G401 (cell line): ENCODE measurements around the gene BMPR2. TPM values are rescaled to one million over a fixed set of nuclear protein-coding genes. Genes with fewer than 3 reads are reported as not detected.
"Not testable (repeated sequence)": the region's sequence is repeated elsewhere in the genome, so short reads cannot be mapped to it uniquely, and the experiment has no call there.

ENCODE experiments used
- DNase-seq: peaks from one replicate; pipeline ENCODE4 v3.0.0-alpha.2; 2015; ENCODE audit warnings: low spot score
- in situ Hi-C: cut with HindIII; loops from 2 replicates; pipeline ENCODE4 v1.10.0; 2016; ENCODE audit warnings: low sequenced_read_pairs, mixed read lengths
- total RNA-seq: library from RNA; depleted of rRNA; stranded (reverse); fragments of >200 nt; shearing (Covaris generic); gene quantifications from 2 replicates; pipeline ENCODE4 v1.2.3, GENCODE V29; 2014

The BMPR2 gene
- total RNA-seq, 1 experiment from 2014 or later, result 11.3 TPM

GRCh38 chr2:202503276-202503675 lies 127.1 kb downstream of the BMPR2 start:
- DNase-seq, in situ Hi-C loops: not testable (repeated sequence)

DNA sequence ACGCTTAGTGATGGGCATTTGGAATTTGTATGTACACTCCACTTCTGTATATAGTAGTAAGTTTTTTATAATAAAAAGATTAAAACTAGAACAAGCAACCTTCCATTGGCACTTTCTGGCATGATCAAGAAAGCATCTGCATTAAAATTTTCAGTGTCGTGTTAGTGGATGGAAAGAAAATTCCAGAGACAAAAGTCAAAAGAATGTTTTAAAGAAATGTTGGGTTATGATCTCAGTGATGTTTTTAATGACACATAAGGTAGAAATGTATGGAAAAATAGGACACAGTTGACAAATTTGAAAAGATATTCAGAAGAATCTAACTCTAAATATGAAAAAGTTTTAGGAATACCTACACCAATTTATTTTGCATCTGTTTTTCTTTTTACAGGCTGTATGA lies 132.6 kb downstream of the BMPR2 start:
- DNase-seq, result no peak
- in situ Hi-C loops, result no loop called here

DNA sequence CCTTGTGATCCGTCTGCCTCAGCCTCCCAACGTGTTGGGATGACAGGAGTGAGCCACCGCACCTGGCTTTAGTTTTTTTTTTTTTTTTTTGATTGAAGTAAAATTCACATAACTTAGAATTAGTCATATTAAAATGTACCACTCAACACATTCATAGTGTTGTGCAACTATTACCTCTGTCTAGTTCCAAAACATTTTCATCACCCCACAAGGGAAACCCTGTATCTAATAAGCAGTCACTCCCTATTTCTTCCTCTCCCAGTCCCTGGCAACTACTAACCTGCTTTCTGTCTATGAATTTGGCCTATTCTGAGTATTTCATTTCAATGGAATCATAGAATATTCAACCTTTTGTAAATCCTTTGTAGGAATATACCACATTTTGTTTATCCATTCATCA lies 134.8 kb downstream of the BMPR2 start:
- no peak for DNase-seq
- in situ Hi-C loops, result no loop called here

- no peak for DNase-seq
- in situ Hi-C loops, result no loop called here
Observed at GRCh38 chr2:202512176-202512575, 136.0 kb downstream of the BMPR2 start.

GRCh38 chr2:202514732-202515131 lies 138.6 kb downstream of the BMPR2 start:
- in situ Hi-C loops, result no loop called here
- DNase-seq, result no peak

DNA sequence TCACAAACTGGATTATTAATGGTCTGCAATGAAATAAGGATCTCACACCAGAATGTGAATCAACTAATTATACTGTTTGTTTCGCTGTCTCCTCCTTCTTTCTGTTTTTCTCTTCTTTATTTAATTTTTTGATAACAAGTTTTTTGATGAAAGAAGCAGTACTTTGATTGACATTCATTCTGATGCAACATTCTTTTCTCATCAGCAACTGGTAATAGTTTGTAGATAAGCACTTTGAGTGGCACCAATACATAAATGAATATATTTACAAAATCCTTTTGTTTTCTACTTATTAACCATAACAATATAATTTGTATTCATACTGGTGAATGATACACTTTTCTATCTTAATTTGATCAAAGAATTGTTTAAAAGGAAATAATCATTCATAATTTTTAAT lies 143.3 kb downstream of the BMPR2 start:
- no peak for DNase-seq
- in situ Hi-C loops, result no loop called here

- in situ Hi-C loops, result no loop called here
- DNase-seq, result no peak
Observed at GRCh38 chr2:202521470-202521869, 145.3 kb downstream of the BMPR2 start.

DNA sequence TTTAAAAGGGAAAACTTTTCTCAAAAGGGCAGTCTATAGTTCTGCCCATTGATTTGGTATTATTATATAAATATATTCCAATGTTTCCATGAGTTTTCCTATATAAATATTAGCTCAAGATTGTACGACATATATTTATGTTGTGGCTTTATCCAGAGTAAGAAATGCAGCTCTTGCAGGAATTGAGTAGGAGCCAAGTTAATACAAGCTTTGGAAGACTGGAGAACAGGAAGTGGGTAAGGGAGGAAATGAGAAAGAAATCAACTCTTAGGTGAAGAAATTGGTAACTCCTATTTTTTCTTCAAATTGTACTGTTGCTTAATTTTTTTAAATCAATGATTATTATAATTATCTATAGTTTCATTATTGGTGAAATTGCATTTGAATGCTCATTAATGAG lies 153.3 kb downstream of the BMPR2 start:
- DNase-seq, result no peak
- in situ Hi-C loops, result no loop called here

DNA sequence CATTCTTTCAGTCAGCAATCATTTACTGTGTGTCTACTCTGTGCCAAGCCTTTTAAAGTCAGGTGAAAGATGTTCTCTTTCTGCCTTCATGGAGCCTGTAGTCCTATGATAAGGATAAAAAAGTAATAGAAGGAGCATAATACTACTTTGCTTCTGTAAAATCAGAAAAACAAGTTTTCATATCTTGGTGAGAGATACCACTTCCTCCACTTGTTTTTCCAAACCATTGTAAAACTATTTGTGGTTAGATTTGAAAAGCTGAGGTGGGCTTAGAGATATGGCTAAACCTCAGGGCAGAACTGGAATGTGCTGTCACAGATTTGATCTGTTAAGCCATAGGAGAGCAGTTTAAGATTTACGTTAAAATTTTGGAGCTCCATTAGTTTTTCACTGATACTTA lies 153.9 kb downstream of the BMPR2 start:
- in situ Hi-C loops, result no loop called here

DNA sequence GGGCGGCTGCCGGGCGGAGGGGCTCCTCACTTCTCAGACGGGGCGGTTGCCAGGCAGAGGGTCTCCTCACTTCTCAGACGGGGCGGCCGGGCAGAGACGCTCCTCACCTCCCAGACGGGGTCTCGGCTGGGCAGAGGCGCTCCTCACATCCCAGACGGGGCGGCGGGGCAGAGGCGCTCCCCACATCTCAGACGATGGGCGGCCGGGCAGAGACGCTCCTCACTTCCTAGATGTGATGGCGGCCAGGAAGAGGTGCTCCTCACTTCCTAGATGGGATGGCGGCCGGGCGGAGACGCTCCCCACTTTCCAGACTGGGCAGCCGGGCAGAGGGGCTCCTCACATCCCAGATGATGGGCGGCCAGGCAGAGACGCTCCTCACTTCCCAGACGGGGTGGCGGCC lies 159.2 kb downstream of the BMPR2 start:
- in situ Hi-C loops, DNase-seq: not testable (repeated sequence)

More for the DNA sequence above, 153.9 kb downstream of the BMPR2 start:
- no peak for DNase-seq

DNA sequence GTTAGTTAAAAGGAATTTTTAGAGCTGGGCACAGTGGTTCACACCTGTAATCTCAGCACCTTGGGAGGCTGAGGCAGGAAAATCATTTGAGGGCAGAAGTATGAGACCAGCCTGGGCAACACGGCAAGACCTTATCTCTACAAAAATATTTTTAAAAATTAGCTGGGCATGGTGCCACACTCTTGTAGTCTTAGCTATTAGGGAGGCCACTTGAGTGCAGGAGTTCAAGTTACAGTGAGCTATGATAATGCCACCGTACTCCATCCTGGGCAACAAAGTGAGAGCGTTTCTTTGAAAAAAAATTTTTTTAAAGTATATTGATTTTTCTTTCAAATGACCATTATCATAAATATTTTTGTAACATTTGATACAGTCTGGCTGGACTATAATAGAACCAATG lies 165.0 kb downstream of the BMPR2 start:
- in situ Hi-C loops, result no loop called here
- peak; percentile 11 for DNase-seq

GRCh38 chr2:202542142-202542541 lies 166.0 kb downstream of the BMPR2 start:
- peak; percentile 89 for DNase-seq
- in situ Hi-C loops, result no loop called here

DNA sequence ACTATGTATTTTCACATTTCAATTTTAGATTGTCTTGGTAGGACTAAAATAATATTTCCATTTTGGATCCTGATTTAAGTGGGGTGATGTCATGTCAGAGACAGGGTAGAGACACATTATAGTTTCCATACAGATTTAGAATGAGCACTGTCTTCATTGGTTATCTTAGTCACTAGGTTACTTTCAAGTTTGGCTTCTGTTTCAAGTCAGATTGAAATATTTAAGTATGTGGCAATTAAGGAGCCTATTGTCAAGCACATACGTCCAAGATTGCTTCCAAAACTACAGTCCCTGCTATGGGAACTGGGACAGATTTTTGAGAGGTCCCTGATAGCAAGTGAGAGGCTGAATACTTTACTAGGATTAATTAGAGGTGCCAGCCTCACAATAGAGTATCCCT lies 169.4 kb downstream of the BMPR2 start:
- DNase-seq, result no peak

DNA sequence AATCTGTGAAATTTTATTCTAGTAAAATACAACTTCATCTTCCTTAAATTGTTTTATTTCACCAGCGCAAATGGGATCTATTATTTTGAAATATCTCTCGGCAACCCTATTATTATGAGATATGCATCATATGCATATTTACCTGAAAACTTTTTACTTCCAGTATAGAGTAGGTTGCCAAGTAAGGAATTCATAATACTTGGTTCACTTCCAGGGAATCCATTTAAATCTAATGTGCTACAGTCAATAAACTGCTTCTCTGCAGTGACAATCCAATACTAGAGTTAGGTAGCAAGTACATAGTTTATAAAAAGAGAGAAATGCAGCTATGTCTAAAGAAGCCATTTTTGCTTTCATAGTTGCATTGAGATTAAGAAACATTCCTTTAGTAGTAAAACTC lies 169.8 kb downstream of the BMPR2 start:
- DNase-seq, result no peak
- in situ Hi-C loops, result no loop called here

More for the DNA sequence above, 169.4 kb downstream of the BMPR2 start:
- in situ Hi-C loops, result no loop called here

GRCh38 chr2:202546499-202547141 lies 170.5 kb downstream of the BMPR2 start:
- DNase-seq, in situ Hi-C loops: not testable (repeated sequence)

DNA sequence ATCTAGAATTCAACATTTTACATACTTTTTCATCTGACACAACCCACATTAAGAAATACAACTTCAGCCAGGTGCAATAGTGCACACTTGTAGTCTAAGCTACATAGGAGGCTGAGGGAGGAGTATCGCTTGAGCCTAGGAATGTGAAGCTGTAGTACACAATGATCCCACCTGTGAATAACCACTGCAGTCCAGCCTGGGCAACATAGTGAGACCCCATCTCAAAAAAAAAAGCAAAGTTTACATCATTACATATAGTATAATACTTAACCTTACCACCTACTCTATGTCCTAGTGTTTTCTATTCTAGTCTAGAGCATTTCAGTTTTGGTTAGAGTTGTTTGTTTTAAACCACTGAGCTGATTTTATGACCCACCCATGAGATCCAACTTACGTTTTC lies 172.1 kb downstream of the BMPR2 start:
- DNase-seq, result no peak
- in situ Hi-C loops, result no loop called here

DNA sequence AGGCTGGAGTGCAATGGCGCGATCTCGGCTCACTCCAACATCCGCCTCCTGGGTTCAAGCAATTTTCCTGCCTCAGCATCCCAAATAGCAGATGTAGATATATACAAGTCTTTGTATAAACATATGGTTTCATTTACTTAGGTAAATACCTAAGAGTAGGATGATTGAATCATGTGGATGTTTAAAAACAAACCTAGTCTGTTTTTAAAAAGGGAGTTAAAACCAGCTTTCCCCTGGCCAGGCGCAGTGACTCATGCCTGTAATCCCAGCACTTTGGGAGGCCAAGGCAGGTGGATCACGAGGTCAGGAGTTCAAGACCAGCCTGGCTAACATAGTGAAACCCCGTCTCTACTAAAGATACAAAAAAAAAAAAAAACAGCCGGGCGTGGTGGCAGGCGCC lies 174.9 kb downstream of the BMPR2 start:
- in situ Hi-C loops, DNase-seq: not testable (repeated sequence)

GRCh38 chr2:202555356-202555755 lies 179.2 kb downstream of the BMPR2 start:
- in situ Hi-C loops, result no loop called here
- no peak for DNase-seq

DNA sequence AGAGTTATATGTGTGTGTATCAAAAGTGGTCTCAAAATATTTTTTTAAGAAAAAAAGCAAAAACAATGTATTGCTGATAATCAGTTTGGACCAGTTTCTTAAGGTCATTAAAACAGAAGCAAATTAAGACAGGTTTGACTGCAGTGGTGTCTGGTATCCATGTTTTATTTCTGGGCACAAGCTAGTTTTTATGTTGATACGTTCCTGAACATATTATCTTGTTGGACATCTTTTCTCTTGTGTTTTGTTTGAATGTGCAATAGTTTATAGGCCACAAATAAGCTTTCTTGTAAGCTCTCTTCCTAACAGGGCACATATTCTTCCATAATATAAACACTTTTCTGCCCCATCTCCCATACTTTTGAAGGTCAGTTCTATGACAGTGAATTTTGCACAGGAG lies 184.1 kb downstream of the BMPR2 start:
- in situ Hi-C loops, result no loop called here
- DNase-seq, result no peak

DNA sequence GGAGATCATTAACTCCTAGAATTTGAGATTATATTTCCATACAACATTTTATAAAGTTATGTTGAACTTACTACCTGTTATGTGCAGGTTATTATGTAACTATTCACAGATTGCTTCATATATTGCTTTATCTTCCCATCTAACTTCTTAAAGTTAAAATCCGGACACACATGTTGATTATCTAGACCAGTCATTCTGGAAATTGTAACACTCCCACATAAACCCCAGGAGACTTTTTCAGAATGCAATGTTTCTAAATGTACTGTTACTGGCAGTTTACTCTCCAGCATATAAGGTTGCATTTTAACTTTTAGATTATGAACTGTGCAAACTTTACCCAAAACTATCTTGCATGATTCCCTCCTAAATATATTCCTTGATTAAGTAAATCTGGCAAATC lies 188.1 kb downstream of the BMPR2 start:
- no peak for DNase-seq
- in situ Hi-C loops, result no loop called here

DNA sequence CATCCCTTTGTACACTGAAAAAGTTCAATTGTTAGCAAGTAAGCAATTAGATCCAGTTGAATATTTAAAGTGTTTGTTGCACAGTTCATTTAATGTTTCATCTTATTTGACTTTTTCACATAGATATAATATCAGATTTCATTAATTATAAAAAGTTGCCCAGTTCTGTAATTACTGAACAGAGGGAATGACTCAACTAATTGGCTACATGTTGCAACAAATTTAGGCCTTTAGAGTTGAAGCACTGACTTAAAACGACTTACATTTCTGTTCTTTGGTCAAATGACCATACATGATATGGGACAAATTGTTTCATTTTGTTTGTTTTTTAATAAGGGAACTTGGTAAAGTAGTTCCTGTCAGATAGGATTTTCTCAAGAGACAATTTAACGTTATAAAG lies 190.2 kb downstream of the BMPR2 start:
- DNase-seq, result no peak
- in situ Hi-C loops, result no loop called here

DNA sequence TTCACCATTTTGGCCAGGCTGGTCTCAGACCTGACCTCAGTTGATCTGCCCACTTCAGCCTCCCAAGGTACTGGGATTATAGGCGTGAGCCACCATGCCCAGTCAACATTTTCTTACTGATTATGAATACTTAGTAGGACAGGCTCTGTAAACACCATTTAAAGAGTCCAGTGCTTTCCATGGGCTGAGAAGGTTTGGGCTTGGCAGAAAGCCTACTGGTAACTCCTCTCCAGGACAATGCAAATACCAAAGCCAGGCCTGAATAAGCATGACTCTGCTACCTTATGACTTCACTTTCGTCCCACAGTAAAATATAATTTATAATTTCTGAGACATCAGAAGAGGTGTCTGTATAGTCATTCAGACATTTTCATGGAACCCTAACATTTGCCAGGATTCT lies 198.4 kb downstream of the BMPR2 start:
- in situ Hi-C loops, result no loop called here
- no peak for DNase-seq
